A549 (cell line): ENCODE measurements around the gene FOXR1. TPM values are rescaled to one million over a fixed set of nuclear protein-coding genes. Genes with fewer than 3 reads are reported as not detected.

Experiments used
- ATAC-seq, 2 experiments: fragments of 200-7000 bp in 1 of 2; fragments of >200 bp in 1 of 2; cut with Nextera tagmentation in 1 of 2; cut with Tn5 transposase in 1 of 2; 3 replicates each; pipeline versions ENCODE4 v1.8.0 to v1.9.1; 2018 to 2020; ENCODE audit warnings: mild to moderate bottlenecking in 1 of 2, moderate library complexity in 1 of 2
- CTCF ChIA-PET: fragments of 300-600 bp; sonication (Branson Sonifier 250); formaldehyde crosslinking; extraction: SDS; loops from one replicate; lab custom pipeline; 2021; ENCODE audit warnings: antibody characterized with exemption, inconsistent platforms; lab: Yijun Ruan, JAX
- POLR2A ChIA-PET: fragments of 350-600 bp; formaldehyde crosslinking; extraction: SDS; loops from one replicate; lab custom pipeline; 2021; ENCODE audit warnings: antibody characterized with exemption, inconsistent platforms; lab: Yijun Ruan, JAX
- DNase-seq, 2 experiments: peaks; one replicate each; pipeline versions ENCODE4 v3.0.0 to v3.0.0-alpha.2; 2011 to 2016; ENCODE audit warnings: low read depth in 1 of 2, low spot score in 1 of 2
- FAIRE-seq: peaks from 2 replicates; lab custom pipeline; 2011; peaks lifted over from hg19 to GRCh38; lab: Jason Lieb, UNC
- H3K27ac ChIP-seq, 2 experiments: fragments of >200 bp; sonication (Bioruptor Twin); formaldehyde crosslinking; 3 replicates each; pipeline ENCODE4 v1.5.1; 2016 to 2017
- H3K4me1 ChIP-seq: fragments of >200 bp; sonication (Bioruptor Twin); formaldehyde crosslinking; 3 replicates; pipeline ENCODE4 v1.6.1; 2016
- H3K4me2 ChIP-seq: fragments of >200 bp; sonication (Bioruptor Twin); formaldehyde crosslinking; 3 replicates; pipeline ENCODE4 v1.6.1; 2016
- H3K4me3 ChIP-seq: fragments of >200 bp; sonication (Bioruptor Twin); formaldehyde crosslinking; 3 replicates; pipeline ENCODE4 v1.5.1; 2016
- H3K9me3 ChIP-seq: fragments of >200 bp; sonication (Bioruptor Twin); formaldehyde crosslinking; 3 replicates; pipeline ENCODE4 v1.6.1; 2016
- BCL3 ChIP-seq: fragments of >200 bp; sonication (Bioruptor Twin); formaldehyde crosslinking; IDR thresholded peaks from 3 replicates; pipeline ENCODE4 v1.6.1; 2016
- E2F6 ChIP-seq: IDR thresholded peaks from 2 replicates; pipeline ENCODE4 v1.6.1; 2012; ENCODE audit warnings: low read depth, borderline replicate concordance
- EP300 ChIP-seq, 2 experiments: fragments of >200 bp; sonication (Bioruptor Twin); formaldehyde crosslinking; IDR thresholded peaks; 2 replicates in 1 of 2; 3 replicates in 1 of 2; pipeline ENCODE4 v1.6.1; 2016 to 2017
- FOSL2 ChIP-seq, 2 experiments: fragments of 450-650 bp in 1 of 2; fragments of >200 bp in 1 of 2; sonication (Bioruptor Twin) in 1 of 2; formaldehyde crosslinking; IDR thresholded peaks; 2 replicates each; pipeline versions ENCODE4 v1.5.0 to v1.6.1; 2016 to 2020; ENCODE audit warnings: mild to moderate bottlenecking in 1 of 2, moderate library complexity in 1 of 2
- GATA3 ChIP-seq: IDR thresholded peaks from 2 replicates; pipeline ENCODE4 v1.6.1; 2012; ENCODE audit warnings: borderline replicate concordance
- HES2 ChIP-seq: fragments of >200 bp; sonication (Bioruptor Twin); formaldehyde crosslinking; IDR thresholded peaks from 2 replicates; pipeline ENCODE4 v1.6.1; 2016
- HMGXB4 ChIP-seq: fragments of 250-450 bp; sonication (Bioruptor Pico); IDR thresholded peaks from 2 replicates; pipeline ENCODE4 v1.5.0; 2021; ENCODE audit warnings: mild to moderate bottlenecking, moderate library complexity, borderline replicate concordance
- KDM1A ChIP-seq: fragments of 200-600 bp; sonication (generic); IDR thresholded peaks from 2 replicates; pipeline ENCODE4 v1.6.1; 2016; ENCODE audit warnings: low read depth, mild to moderate bottlenecking
- KDM5A ChIP-seq: fragments of 200-600 bp; sonication (generic); IDR thresholded peaks from 2 replicates; pipeline ENCODE4 v1.6.1; 2016; ENCODE audit warnings: antibody characterized with exemption, mild to moderate bottlenecking
- MYC ChIP-seq: IDR thresholded peaks from 2 replicates; pipeline ENCODE4 v1.6.1; 2012; ENCODE audit warnings: mild to moderate bottlenecking, inconsistent platforms, low read length, improper control_type of control experiment, borderline replicate concordance
- PBX3 ChIP-seq: IDR thresholded peaks from 2 replicates; pipeline ENCODE4 v1.6.1; 2012
- PHF8 ChIP-seq: fragments of 200-600 bp; sonication (generic); IDR thresholded peaks from 2 replicates; pipeline ENCODE4 v1.6.1; 2016; ENCODE audit warnings: low read depth, mild to moderate bottlenecking, antibody characterized with exemption, moderate library complexity, borderline replicate concordance
- RAD21 ChIP-seq, 2 experiments: fragments of >200 bp in 1 of 2; sonication (Bioruptor Twin) in 1 of 2; formaldehyde crosslinking in 1 of 2; IDR thresholded peaks in 1 of 2; conservative IDR thresholded peaks in 1 of 2; 2 replicates in 1 of 2; 3 replicates in 1 of 2; pipeline ENCODE4 v1.6.1; 2012 to 2018; ENCODE audit warnings: inconsistent platforms in 1 of 2
- WGBS: methylation state at CpG from one replicate; pipeline ENCODE4 v1.1.6; 2017; ENCODE audit errors: missing lambda C conversion rate; 5-methylcytosine and 5-hydroxymethylcytosine counted together
- polyA plus RNA-seq, 4 experiments: library from polyadenylated mRNA; depleted of rRNA in 3 of 4; stranded (reverse); fragments of >200 nt; fragmentation: RNase III in 1 of 4; extraction: RNeasy Plus Mini Kit Qiagen cat#74134 plus additional on column Dnase treatment in 1 of 4; gene quantifications; 2 replicates in 3 of 4; 3 replicates in 1 of 4; pipeline ENCODE4 v1.2.3, GENCODE V29; 2011 to 2017

FOXR1 gene
- polyA plus RNA-seq, 2 of the 4 experiments (the other 2 are of a cell fraction): not detected

- 79% methylated on average over 4 of the region's 4 CpGs for WGBS
- POLR2A ChIA-PET: no interaction called here
- no peak for TF ChIP-seq KDM5A
- TF ChIP-seq KDM1A: no peak
- TF ChIP-seq FOSL2 (IDR thresholded peaks at IDR 0.05): no peak
- no peak for TF ChIP-seq FOSL2 (CRISPR knock-in tag; IDR thresholded peaks at IDR 0.05)
Observed at GRCh38 chr11:119006656-119007055, 35.1 kb downstream of the FOXR1 start.

GRCh38 chr11:119011476-119012053, 40.0 kb downstream of the FOXR1 start:
- ChIA-PET CTCF (no interaction called here), POLR2A (no interaction called here)
- no peak for DNase-seq
- TF ChIP-seq MYC: no peak
- no peak for TF ChIP-seq HMGXB4
- no peak for TF ChIP-seq RAD21 (conservative IDR thresholded peaks at IDR 0.05 in 1 of 2, IDR thresholded peaks at IDR 0.05 in 1 of 2)
- no peak for TF ChIP-seq E2F6
- no peak for TF ChIP-seq PHF8
- TF ChIP-seq EP300 (IDR thresholded peaks at IDR 0.05): no peak
- TF ChIP-seq GATA3: no peak
- no peak for TF ChIP-seq PBX3
- no peak for TF ChIP-seq HES2
- no peak overlapping the region for H3K27ac ChIP-seq
- 90% methylated on average over 5 of the region's 6 CpGs for WGBS
- H3K4me2 ChIP-seq: no peak overlapping the region
- H3K4me3 ChIP-seq: no peak overlapping the region
- H3K9me3 ChIP-seq: no peaks in the 10 kb centered on the region
- peak; percentile 36; a peak in 4 of 6 replicates for ATAC-seq
- FAIRE-seq: no peak
- peaks cover 14% of the 10 kb centered on the region for H3K4me1 ChIP-seq

More at GRCh38 chr11:119006656-119007055, 35.1 kb downstream of the FOXR1 start:
- Histone ChIP-seq H3K4me1 (no peaks in the 10 kb centered on the region), H3K4me3 (no peak overlapping the region), H3K9me3 (no peaks in the 10 kb centered on the region), H3K4me2 (no peak overlapping the region), H3K27ac (no peak overlapping the region)
- no peak for ATAC-seq
- FAIRE-seq: no peak
- no peak for DNase-seq
- CTCF ChIA-PET: no interaction called here

GRCh38 chr11:119012629-119013170, 41.1 kb downstream of the FOXR1 start:
- H3K4me2 ChIP-seq: no peak overlapping the region
- FAIRE-seq: no peak
- ChIA-PET CTCF (no interaction called here), POLR2A (interaction anchor here (1.1 kb wide), 1 partner anchor 323 kb away, joined by 4 read pairs; no protein-coding TSS in a partner anchor)
- peak in 1 of 2 experiments; percentile 16; a peak in 1 of 6 replicates for ATAC-seq
- H3K9me3 ChIP-seq: no peaks in the 10 kb centered on the region
- DNase-seq: no peak
- no peak overlapping the region for H3K27ac ChIP-seq
- H3K4me1 ChIP-seq: peaks cover 18% of the 10 kb centered on the region
- 0 out of 3 replicates have a peak, but pooled peaks have one; percentile 21 for TF ChIP-seq BCL3
- TF ChIP-seq KDM5A: no peak
- no peak overlapping the region for H3K4me3 ChIP-seq
- WGBS: 86% methylated on average over 3 of the region's 3 CpGs
